H9 (cell line): ENCODE results near the gene SCD5. TPM values are rescaled to one million over a fixed set of nuclear protein-coding genes. Genes with fewer than 3 reads are reported as not detected.

Source experiments
- DNase-seq: peaks from one replicate; pipeline ENCODE4 v3.0.0-alpha.2; 2017
- H2AFZ ChIP-seq: one replicate; pipeline ENCODE4 v1.6.1; 2013; ENCODE audit warnings: mild to moderate bottlenecking, low read length, control low read depth, moderate library complexity
- H2AK5ac ChIP-seq: 2 replicates; pipeline ENCODE4 v1.6.1; 2013; ENCODE audit warnings: low read length, control low read depth, mixed read lengths; ENCODE audit not compliant: insufficient read length
- H2BK120ac ChIP-seq: one replicate; pipeline ENCODE4 v1.6.1; 2013; ENCODE audit warnings: low read depth, mild to moderate bottlenecking, low read length, control low read depth, inconsistent platforms; ENCODE audit not compliant: poor library complexity, severe bottlenecking
- H2BK12ac ChIP-seq: 2 replicates; pipeline ENCODE4 v1.6.1; 2013; ENCODE audit warnings: low read length, control low read depth, mixed read lengths, low read depth; ENCODE audit not compliant: insufficient read length
- H2BK15ac ChIP-seq: 2 replicates; pipeline ENCODE4 v1.6.1; 2013; ENCODE audit warnings: low read depth, low read length, control low read depth
- H2BK20ac ChIP-seq: one replicate; pipeline ENCODE4 v1.6.1; 2013; ENCODE audit warnings: low read depth, mild to moderate bottlenecking, low read length, control low read depth, inconsistent platforms; ENCODE audit not compliant: poor library complexity, severe bottlenecking
- H2BK5ac ChIP-seq: 2 replicates; pipeline ENCODE4 v1.6.1; 2013; ENCODE audit warnings: low read length, control low read depth, mixed read lengths; ENCODE audit not compliant: insufficient read length
- H3K14ac ChIP-seq: 2 replicates; pipeline ENCODE4 v1.6.1; 2013; ENCODE audit warnings: low read length, control low read depth; ENCODE audit not compliant: insufficient read depth
- H3K18ac ChIP-seq: 2 replicates; pipeline ENCODE4 v1.6.1; 2013; ENCODE audit warnings: low read depth, mild to moderate bottlenecking, mixed read lengths, low read length, control low read depth; ENCODE audit not compliant: insufficient read length
- H3K23ac ChIP-seq: 2 replicates; pipeline ENCODE4 v1.6.1; 2013; ENCODE audit warnings: low read length, control low read depth, mixed read lengths, low read depth; ENCODE audit not compliant: insufficient read length
- H3K23me2 ChIP-seq: 2 replicates; pipeline ENCODE4 v1.6.1; 2013; ENCODE audit warnings: low read depth, mild to moderate bottlenecking, mixed read lengths, low read length, control low read depth; ENCODE audit not compliant: insufficient read length, poor library complexity, severe bottlenecking
- H3K27ac ChIP-seq: 2 replicates; pipeline ENCODE4 v1.5.1; 2013; ENCODE audit warnings: low read length, control low read depth, mixed read lengths, low read depth; ENCODE audit not compliant: insufficient read length
- H3K27me3 ChIP-seq: 2 replicates; pipeline ENCODE4 v1.6.1; 2013; ENCODE audit warnings: low read length, control low read depth, inconsistent platforms; ENCODE audit not compliant: insufficient read depth
- H3K4ac ChIP-seq: 2 replicates; pipeline ENCODE4 v1.6.1; 2013; ENCODE audit warnings: low read depth, mild to moderate bottlenecking, control low read depth, inconsistent platforms, low read length, moderate library complexity
- H3K4me1 ChIP-seq: 2 replicates; pipeline ENCODE4 v1.6.1; 2013; ENCODE audit warnings: low read length, control low read depth, inconsistent platforms; ENCODE audit not compliant: insufficient read depth
- H3K4me2 ChIP-seq: 2 replicates; pipeline ENCODE4 v1.6.1; 2013; ENCODE audit warnings: low read length, control low read depth, mixed read lengths; ENCODE audit not compliant: insufficient read length, insufficient read depth
- H3K56ac ChIP-seq: 2 replicates; pipeline ENCODE4 v1.6.1; 2013; ENCODE audit warnings: low read depth, mild to moderate bottlenecking, mixed read lengths, low read length, control low read depth; ENCODE audit not compliant: insufficient read length
- H3K79me1 ChIP-seq: 2 replicates; pipeline ENCODE4 v1.6.1; 2013; ENCODE audit warnings: low read depth, mild to moderate bottlenecking, moderate library complexity, low read length, control low read depth, inconsistent platforms; ENCODE audit not compliant: insufficient read depth, poor library complexity, severe bottlenecking
- H3K79me2 ChIP-seq: 2 replicates; pipeline ENCODE4 v1.6.1; 2013; ENCODE audit warnings: low read length, control low read depth, inconsistent platforms; ENCODE audit not compliant: insufficient read depth
- H3K9ac ChIP-seq: 2 replicates; pipeline ENCODE4 v1.6.1; 2013; ENCODE audit warnings: low read length, control low read depth, mixed read lengths; ENCODE audit not compliant: insufficient read length; ENCODE audit errors: extremely low read depth
- H3K9me3 ChIP-seq: one replicate; pipeline ENCODE4 v1.6.1; 2013; ENCODE audit warnings: low read depth, low read length, inconsistent platforms; ENCODE audit not compliant: control insufficient read depth
- H3T11ph ChIP-seq: one replicate; pipeline ENCODE4 v1.6.1; 2013; ENCODE audit warnings: mild to moderate bottlenecking, low read length, control low read depth, inconsistent platforms
- H4K20me1 ChIP-seq: one replicate; pipeline ENCODE4 v1.6.1; 2013; ENCODE audit not compliant: control insufficient read depth, insufficient read length, insufficient read depth
- H4K5ac ChIP-seq: 2 replicates; pipeline ENCODE4 v1.6.1; 2013; ENCODE audit warnings: low read depth, mild to moderate bottlenecking, mixed read lengths, low read length, control low read depth; ENCODE audit not compliant: insufficient read length
- H4K8ac ChIP-seq: replicated peaks from 2 replicates; pipeline ENCODE4 v1.6.1; 2013; ENCODE audit warnings: low read length, control low read depth, mixed read lengths, low read depth; ENCODE audit not compliant: insufficient read length
- H4K91ac ChIP-seq: 2 replicates; pipeline ENCODE4 v1.6.1; 2013; ENCODE audit warnings: low read depth, mild to moderate bottlenecking, moderate library complexity, mixed read lengths, low read length, control low read depth; ENCODE audit not compliant: insufficient read length
- H3K27ac Mint-ChIP-seq, 3 experiments: 2 replicates in 2 of 3; 3 replicates in 1 of 3; pipeline ENCODE4 v1.8.0; 2020 to 2021; ENCODE audit warnings: mixed read lengths in 3 of 3, mild to moderate bottlenecking in 1 of 3, moderate library complexity in 1 of 3
- H3K27me3 Mint-ChIP-seq: 2 replicates; pipeline ENCODE4 v1.8.0; 2021; ENCODE audit warnings: low read depth, mild to moderate bottlenecking, moderate library complexity, mixed read lengths
- H3K36me3 Mint-ChIP-seq, 3 experiments: 2 replicates in 2 of 3; 3 replicates in 1 of 3; pipeline ENCODE4 v1.8.0; 2020 to 2021; ENCODE audit warnings: low read depth in 3 of 3, mixed read lengths in 3 of 3; ENCODE audit not compliant: insufficient read depth in 1 of 3
- H3K4me1 Mint-ChIP-seq, 2 experiments: 2 replicates each; pipeline ENCODE4 v1.8.0; 2020; ENCODE audit warnings: mixed read lengths in 2 of 2
- H3K4me3 Mint-ChIP-seq, 2 experiments: 2 replicates in 1 of 2; 3 replicates in 1 of 2; pipeline ENCODE4 v1.8.0; 2020 to 2021; ENCODE audit warnings: mild to moderate bottlenecking in 2 of 2, mixed read lengths in 2 of 2, moderate library complexity in 1 of 2
- H3K9me3 Mint-ChIP-seq, 2 experiments: 2 replicates in 1 of 2; 3 replicates in 1 of 2; pipeline ENCODE4 v1.8.0; 2020; ENCODE audit warnings: mild to moderate bottlenecking in 2 of 2, mixed read lengths in 2 of 2, moderate library complexity in 1 of 2
- WGBS: extraction: QIAGEN DNeasy Blood & Tissue Kit; methylation state at CpG from one replicate; pipeline ENCODE4 v1.1.7; 2013; ENCODE audit warnings: missing lambda C conversion rate, low lambda C conversion rate, mixed read lengths; ENCODE audit not compliant: insufficient read length; ENCODE audit errors: extremely low coverage; 5-methylcytosine and 5-hydroxymethylcytosine counted together
- total RNA-seq: library from RNA; stranded (reverse); gene quantifications from 2 replicates; pipeline ENCODE4 v1.2.1, GENCODE V29; 2021
- TF ChIP-seq, protein P1 (sequence below): fragments of 200-600 bp; sonication (generic); conservative IDR thresholded peaks from 3 replicates; pipeline ENCODE4 v1.8.0; 2021; ENCODE audit warnings: antibody characterized with exemption, mild to moderate bottlenecking

The SCD5 gene
- total RNA-seq, 1 experiment from 2014 or later: 0.68 TPM

DNA sequence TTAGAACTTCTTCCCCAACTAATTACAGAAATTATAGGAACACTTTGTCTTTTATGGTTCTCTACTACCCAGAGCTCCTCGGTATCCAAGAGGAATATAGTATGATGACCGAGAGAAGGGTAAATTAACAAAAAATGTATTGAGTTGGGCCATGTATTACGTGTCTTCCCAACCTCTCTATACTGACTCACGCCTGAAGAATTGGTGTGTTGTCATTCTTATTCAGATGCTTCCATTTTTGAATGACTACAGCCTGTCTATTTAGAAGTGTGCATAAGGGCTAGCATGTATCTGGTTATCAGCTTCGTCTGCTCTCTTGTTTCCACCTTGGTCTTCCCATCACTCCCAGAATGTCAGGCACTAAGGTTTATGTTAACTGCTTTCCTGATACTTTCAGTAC lies 24.5 kb upstream of the SCD5 start:
- no peak for DNase-seq
- no CpG with 5 or more reads among the region's 5 CpGs for WGBS
- Histone ChIP-seq H3K56ac (no peak overlapping the region), H2BK5ac (no peak overlapping the region), H2AK5ac (no peak overlapping the region), H4K8ac (no peak overlapping the region), H3K79me1 (no peaks in the 10 kb centered on the region), H3K18ac (no peak overlapping the region), H4K91ac (no peak overlapping the region), H4K20me1 (no peaks in the 10 kb centered on the region), H3K9ac (no peak overlapping the region), H3K27me3 (no peaks in the 10 kb centered on the region), H2AFZ (no peak overlapping the region), H3K23ac (no peak overlapping the region), H2BK15ac (no peak overlapping the region), H3K79me2 (no peaks in the 10 kb centered on the region), H3T11ph (no peak overlapping the region), H3K4ac (no peak overlapping the region), H3K23me2 (no peaks in the 10 kb centered on the region), H2BK120ac (no peak overlapping the region), H3K4me1 (no peaks in the 10 kb centered on the region), H3K9me3 (no peaks in the 10 kb centered on the region), H3K27ac (no peak overlapping the region), H2BK20ac (no peak overlapping the region), H4K5ac (no peak overlapping the region), H2BK12ac (no peak overlapping the region), H3K14ac (no peak overlapping the region), H3K4me2 (no peak overlapping the region)
- TF ChIP-seq, protein P1, sequence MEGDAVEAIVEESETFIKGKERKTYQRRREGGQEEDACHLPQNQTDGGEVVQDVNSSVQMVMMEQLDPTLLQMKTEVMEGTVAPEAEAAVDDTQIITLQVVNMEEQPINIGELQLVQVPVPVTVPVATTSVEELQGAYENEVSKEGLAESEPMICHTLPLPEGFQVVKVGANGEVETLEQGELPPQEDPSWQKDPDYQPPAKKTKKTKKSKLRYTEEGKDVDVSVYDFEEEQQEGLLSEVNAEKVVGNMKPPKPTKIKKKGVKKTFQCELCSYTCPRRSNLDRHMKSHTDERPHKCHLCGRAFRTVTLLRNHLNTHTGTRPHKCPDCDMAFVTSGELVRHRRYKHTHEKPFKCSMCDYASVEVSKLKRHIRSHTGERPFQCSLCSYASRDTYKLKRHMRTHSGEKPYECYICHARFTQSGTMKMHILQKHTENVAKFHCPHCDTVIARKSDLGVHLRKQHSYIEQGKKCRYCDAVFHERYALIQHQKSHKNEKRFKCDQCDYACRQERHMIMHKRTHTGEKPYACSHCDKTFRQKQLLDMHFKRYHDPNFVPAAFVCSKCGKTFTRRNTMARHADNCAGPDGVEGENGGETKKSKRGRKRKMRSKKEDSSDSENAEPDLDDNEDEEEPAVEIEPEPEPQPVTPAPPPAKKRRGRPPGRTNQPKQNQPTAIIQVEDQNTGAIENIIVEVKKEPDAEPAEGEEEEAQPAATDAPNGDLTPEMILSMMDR: no peak
- H3K27ac Mint-ChIP-seq: peak overlapping the region in 1 of 3 experiments; percentile 34; a peak in 1 of 7 replicates
- no peaks in the 10 kb centered on the region for H3K9me3 Mint-ChIP-seq
- H3K4me1 Mint-ChIP-seq: no peaks in the 10 kb centered on the region
- H3K27me3 Mint-ChIP-seq: no peaks in the 10 kb centered on the region
- H3K36me3 Mint-ChIP-seq: peaks cover 38 to 81% (median 81%) of the 10 kb centered on the region in 3 experiments
- no peak overlapping the region for H3K4me3 Mint-ChIP-seq
